Stimulated activated CD4-positive, alpha-beta T cell treated with anti-CD3 and anti-CD28 coated beads, Interleukin-1b, Interleukin-23, amount 100 ng/mL, for 48 hours (primary cell): ENCODE measurements around the gene MYH11.
"Not testable (repeated sequence)": the region's sequence is repeated elsewhere in the genome, so short reads cannot be mapped to it uniquely, and the experiment has no call there.

ENCODE experiments used
- DNase-seq: peaks from one replicate; pipeline ENCODE4 v3.0.0-alpha.2; 2020

Gene MYH11

DNA sequence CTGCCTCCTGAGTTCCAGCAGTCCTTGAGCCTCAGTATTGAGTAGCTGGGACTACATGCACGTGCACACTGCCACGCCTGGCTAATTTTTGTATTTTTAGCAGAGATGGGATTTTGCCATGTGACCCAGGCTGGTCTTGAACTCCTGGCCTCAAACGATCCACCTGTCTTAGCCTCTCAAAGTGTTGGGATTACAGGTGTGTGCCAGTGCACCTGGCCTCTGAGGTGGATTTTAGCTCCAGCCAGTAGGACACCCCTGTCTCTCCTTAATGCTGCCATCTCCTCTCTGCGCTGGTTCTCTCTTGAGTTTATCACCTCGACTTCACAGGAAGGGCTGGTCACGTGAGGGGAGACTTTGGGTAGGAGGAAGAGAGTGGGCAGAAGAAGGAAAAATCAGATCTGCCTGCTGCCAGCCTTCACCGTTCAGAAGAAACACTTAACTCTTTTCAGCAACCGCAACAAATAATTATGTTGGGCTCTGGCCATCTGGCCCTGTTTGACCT, 151.7 kb downstream of the MYH11 start:
- DNase-seq, result no peak

DNA sequence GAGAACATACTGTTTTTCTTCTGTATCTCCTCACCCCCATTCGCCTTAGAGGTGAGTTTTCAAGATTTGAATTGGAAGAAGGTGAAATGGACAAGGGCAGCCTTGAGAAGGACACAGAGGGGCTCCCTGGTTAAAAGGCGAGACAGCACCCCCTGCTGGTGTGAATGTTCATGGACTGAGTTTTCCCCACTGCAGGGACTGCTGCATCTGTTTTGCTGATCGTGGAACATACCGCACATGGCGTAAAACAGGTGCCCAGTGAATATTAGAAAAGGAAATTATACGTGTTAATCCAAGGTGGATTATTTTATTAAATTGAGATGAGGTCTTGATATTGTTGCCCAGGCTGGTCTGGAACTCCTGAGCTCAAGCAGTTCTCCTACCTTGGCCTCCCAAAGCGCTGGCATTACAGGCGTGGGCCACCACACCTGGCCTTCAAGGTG, 152.3 kb downstream of the MYH11 start:
- peak; percentile 69 for DNase-seq

DNA sequence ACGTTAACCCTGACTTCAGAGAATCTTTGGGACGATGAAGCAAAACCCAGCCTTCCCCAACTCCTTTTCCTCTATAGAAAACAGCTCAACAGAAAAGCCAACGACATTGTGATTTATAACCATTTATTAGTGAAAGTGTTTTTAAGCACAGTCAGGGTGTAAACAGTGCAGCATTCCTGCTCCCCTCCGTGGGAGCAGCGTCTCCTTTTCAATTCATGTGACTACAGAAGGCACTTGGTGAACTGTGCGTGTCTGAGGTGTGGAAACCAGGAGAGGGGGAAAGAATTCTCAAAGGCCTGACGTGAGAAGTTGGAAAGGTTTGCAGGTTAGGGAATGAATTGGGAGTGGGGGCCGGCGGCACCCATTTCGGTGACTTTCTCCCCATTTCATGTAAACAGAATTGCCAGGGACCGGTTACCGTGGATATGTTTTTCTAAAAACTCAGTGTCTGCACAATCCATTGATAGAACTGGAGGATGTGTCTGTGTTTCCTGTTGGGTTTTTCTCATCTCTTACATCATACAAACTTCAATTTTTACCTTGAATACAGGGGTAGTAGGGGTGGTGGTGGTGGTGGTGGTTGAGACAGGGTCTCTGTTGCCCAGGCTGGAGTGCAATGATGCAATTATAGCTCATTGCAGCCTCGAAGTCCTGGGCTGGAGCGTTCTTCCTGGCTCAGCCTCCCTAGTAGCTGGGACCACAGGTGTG, 153.6 kb downstream of the MYH11 start:
- no peak for DNase-seq

DNA sequence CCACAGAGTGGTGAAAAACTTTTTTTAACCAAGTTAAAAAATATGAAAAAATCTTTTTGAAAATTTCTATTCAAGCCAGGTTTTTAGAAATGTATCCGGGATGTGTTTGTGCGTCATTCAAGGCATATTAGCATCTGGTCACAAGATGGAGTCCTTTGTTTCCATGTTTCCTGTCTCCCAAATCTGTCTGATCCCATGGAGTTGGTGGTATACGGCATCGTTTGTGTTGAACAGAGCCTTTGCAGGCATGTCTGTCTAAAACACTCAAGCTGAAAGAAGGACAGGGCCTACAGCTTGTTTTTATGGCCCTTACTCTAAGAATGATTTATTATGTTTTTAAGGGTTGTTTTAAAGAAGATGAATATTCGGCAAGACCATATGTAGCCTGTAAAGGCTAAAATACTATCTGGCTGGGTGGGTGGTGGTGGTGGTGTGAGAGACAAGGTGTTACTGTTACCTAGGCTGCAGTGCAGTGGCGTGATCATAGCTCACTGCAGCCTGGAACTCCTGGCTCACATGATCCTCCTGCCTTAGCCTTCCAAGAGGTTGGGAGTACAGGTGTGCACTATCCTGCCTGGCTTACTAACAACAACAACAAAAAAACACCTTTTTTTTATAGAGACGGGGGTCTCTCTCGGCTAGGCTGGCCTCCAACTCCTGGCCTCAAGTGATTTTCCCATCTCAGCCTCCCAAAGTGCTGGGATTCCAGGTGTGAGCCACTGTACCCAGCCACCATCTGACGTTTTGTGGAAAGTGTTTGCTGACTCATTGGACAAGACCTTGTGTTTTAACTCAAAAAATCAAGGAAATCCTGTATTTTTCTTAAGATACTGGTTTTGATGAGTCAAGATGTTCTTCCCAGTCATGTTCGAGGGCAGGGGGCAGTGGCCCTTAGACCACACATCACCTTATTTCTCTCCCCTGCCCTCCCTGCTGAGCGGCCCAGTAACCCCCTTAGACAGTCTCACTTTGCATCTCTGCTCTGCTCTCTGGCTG, 154.6 kb downstream of the MYH11 start:
- no peak for DNase-seq

DNA sequence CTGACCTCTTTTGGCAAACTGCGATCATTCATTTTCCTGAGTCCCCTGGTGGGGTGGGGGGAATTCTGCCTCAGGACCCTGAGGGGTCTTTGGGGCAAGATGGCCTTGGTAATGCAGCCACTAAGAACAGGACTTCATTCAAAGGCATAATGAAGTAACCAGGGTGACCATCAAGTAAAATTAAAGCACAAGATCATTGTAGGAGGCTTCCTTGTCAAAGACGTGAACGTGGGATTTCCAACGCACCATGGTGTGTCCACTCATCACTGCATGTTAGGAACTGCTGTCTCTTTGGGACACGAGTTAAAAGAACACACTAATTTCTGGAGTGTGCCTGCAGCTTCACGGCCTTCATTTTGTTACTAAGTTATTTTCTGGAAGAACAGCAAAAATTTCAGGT, 155.5 kb downstream of the MYH11 start:
- DNase-seq, result no peak

DNA sequence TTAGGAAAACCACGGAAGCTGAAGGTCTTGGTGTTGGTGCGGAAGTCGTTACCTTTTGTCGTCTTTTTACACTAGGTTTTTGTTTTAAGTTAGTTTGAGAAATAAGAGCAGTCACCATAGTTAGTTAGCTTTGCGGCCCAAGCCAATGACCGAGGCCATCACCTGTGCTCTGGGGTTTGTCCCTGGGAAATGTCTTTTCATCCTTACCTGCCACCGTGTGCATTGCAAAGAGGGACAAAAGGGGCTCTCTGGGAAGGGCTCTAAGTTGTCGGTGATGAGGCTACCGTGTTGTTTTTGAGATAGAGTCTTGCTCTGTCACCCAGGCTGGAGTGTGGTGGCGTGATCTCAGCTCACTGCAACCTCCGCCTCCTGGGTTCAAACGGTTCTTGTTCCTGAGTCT, 157.0 kb downstream of the MYH11 start:
- DNase-seq, result no peak

DNA sequence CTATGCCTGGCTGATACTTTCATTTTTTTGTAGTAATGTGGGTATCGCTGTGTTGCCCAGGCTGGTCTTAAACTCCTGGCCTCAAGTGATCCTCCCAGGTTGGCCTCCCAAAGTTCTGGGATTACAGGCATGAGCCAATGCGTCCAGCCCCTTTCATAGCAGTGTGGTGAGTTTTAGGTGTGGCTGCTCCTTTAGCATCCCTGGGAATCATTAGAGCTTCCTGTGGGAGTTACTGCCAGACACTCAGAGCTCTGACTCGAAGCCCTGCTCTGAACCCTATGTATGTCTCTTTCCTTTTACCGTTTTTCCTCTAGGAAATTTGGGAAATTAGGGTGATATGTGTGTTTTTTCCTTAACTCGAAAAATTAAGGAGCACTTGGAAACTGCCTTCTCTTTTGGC, 162.3 kb downstream of the MYH11 start:
- no peak for DNase-seq

DNA sequence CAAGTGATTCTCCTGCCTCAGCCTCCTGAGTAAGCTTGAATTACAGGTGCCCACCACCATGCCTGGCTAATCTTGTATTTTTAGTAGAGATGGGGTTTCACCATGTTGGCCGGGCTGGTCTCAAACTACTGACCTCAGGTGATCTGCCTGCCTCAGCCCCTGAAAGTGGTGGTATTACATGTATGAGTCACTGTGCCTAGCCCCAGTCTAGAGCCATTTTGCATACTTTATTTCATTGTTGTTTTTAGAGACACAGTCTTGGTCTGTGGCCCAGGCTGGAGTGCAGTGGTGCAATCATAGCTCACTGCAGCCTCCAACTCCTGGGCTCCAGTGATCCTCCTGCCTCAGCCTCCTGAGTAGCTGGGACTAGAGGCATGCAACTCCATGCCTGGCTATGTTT, 164.3 kb downstream of the MYH11 start:
- not testable (repeated sequence) for DNase-seq

DNA sequence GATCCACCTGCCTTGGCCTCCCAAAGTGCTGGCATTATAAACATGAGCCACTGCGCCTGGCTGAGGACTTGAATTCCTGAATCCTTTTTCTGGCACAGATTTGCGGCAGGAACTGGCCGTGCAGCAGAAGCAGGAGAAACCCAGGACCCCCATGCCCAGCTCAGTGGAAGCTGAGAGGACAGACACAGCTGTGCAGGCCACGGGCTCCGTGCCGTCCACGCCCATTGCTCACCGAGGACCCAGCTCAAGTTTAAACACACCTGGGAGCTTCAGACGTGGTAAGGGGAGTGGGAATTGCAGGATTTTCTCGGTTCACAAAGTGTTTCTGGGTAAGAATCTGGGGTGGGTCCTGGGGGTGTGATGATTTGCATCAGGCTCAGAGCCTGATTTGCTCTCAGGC, 165.8 kb downstream of the MYH11 start:
- DNase-seq, result no peak

DNA sequence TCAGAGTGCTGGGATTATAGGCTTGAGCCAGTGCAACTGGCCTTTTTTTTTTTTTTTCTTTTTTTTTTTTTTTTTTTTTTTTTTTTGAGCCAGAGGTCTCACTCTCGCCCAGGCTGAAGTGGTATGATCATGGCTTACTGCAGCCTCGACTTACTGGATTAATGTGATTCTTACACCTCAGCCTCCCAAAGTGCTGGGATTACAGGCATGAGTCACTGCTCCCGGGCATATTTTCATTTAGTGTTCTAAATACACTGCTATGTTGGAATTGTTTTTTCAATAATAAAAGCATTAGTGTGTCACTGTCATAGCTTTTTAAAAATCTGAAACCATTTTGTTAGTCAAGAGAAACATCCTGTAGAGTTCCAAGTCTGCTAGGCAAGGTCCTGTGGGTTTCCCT, 166.5 kb downstream of the MYH11 start:
- no peak for DNase-seq

DNA sequence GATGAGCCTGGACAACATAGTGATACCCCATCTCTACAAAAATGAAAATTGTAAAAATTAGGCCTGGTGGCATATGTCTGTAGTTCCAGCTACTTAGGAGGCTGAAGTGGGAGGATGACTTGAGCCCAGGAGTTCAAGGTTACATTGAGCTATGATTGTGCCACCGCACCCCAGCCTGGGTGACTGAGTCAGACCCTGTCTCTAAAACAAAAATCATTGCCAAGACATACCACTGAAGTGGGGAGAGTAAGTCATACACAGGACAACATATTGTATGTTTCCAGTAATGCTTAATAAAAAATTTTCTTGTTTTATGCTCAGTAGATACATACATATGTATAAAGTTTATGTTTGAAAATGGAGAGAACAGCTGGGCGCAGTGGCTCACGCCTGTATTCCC, 167.5 kb downstream of the MYH11 start:
- DNase-seq, result no peak

DNA sequence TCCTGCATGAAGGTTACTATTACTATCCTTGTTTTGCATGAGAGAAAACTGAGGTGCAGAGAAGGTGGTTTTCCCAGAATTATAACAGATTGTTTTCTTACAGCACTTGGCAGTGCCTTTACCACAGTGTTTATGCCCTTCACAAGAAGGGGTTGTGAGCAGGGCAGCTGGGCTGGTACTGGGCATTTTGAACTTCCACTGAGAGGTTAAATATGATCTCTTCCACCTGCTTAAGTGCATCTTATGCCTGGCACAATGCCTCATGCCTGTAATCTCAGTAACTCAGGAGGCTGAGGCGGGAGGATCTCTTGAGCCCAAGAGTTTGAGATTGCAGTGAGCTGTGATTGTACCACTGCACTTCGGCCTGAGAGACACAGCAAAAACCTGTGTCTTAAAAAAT, 170.5 kb downstream of the MYH11 start:
- DNase-seq, result no peak

DNA sequence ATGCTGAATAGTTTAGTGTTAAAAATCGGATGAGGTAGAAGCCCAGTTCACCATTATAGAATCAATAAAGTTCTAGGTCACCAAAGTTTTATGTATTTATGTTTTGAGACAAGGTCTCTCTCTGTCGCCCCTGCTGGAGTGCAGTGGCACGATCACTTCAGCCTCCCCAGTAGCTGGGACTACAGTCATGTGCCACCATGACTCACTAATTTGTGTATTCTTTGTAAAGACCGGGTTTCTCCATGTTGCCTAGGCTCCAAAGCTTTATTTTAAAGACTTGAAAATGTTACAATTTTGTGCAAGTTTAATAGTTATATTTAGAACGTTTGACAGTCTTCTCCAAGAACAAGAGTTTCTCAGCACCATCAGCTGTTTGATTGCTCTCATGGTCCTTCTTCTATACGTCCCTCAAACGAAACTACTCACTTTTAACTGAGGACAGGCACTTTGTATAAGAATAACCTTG, 174.7 kb downstream of the MYH11 start:
- DNase-seq, result peak; percentile 61

DNA sequence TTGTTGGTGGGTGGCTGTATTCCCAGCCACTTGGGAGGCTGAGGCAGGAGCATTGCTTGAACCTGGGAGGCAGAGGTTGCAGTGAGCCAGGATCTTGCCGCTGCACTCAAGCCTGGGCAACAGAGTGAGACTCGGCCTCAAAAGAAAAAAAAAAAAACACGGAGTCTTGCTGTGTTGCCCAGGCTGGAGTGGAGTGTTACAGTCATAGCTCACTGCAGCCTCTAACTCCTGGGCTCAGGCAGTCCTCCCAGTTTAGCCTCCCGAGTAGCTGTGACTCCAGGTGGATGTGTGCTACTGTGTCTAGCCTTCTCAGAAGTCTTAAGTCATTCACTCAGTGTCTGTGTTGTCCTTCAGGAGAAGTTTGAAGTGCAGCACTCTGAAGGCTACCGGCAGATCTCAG, 179.4 kb downstream of the MYH11 start:
- no peak for DNase-seq

DNA sequence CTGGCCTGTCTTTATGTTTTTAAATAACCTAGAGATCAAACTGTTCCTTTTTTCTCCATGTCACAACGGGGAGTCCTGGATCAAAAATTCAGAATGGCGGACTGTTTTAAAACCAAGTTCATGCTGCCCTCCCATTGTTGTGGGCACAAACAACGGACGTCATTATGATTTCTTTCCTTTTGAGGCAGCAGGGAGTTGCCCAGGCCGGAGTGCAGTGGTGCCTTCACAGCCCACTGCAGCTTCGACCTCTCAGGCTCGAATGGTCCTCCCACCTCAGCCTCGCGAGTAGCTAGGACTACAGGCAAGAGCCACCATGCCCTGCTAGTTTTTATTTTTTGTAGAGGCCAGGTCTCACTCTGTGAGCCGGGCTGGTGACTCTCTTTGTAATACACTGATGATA, 180.3 kb downstream of the MYH11 start:
- DNase-seq, result no peak

DNA sequence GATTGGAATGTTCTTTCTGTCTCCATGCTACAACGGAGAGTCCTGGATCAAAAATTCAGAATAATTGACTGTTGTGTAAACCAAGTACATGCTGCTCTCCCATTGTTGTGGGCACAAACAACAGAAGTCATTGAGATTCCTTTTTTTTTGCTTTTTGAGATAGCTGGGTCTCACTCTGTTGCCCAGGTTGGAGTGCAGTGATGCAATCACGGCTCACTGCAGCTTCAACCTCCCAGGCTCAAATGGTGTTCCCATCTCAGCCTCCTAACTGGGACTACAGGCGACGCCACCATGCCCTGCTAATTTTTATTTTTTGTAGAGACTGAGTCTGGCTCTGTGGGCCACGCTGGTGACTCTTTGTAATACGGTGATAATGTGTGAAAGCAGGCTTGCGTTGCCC, 182.3 kb downstream of the MYH11 start:
- no peak for DNase-seq

DNA sequence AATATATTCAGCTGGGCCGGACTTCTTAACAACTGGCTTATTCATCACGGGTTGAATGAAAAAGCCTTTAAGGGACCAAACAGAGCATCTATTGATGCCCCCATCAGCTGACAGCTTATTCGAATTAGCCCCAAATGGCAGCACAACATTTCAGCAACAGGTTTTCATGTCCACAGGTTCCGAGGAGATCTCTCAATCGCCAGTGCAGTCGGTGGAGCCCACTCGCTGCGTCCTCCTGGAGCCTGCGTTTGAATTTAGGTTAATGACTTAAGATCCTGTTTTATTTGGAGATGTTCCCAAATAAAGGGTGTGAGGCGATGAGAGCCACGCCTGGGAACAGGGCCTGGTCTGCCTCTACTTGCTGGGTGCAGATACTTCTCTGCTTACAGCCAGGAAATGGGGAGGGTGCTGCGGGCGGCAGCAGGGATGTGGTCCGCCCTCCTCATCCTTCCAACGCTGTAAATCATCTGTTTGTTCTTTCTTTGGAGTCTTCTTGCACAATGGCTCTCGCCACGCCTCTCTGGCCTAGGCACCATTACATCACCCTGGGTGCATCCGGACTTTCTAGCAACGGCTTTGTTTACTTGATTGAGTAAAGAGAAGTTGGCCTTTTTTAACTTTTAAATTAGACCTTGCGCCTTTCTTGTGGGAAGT, 184.2 kb downstream of the MYH11 start:
- DNase-seq, result peak; percentile 46

DNA sequence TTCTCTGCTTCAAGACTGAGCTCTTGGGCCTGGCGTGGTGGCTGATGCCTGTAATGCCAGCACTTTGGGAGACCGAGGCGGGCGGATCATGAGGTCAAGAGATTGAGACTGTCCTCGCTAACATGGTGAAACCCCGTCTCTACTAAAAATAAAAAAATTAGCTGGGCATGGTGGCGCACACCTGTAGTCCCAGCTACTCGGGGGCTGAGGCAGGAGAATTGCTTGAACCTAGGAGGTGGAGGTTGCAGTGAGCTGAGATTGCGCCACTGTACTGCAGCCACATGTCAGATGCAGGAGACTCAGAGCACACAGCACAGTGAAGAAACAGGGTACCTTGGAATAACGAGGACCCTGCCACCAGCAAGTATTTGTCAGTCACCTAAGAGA, 184.7 kb downstream of the MYH11 start:
- DNase-seq, result not testable (repeated sequence)

DNA sequence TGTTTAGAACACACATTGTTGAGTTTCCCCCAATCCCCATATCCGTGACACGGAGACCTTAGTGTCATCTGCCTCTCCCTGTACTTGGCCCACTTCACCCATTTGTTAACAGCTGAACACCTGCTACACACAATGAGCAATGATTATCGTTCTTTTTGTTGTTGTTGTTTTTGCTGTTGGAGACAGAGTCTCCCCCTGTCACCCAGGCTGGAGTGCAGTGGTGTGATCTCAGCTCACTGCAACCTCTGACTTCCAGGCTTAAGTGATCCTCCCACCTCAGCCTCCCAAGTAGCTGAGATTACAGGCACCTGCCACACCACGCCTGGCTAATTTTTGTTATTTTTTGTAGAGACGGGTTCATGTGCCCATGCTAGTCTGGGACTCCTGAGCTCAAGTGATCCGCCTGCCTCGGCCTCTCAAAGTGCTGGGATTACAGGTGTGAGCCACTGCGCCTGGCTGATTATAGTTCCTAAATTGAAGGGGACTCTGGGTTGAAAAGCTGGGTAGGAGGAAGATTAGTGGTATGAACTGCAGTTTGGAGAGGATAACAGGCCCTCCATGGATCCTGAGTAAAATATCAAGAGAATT, 185.2 kb downstream of the MYH11 start:
- no peak for DNase-seq

DNA sequence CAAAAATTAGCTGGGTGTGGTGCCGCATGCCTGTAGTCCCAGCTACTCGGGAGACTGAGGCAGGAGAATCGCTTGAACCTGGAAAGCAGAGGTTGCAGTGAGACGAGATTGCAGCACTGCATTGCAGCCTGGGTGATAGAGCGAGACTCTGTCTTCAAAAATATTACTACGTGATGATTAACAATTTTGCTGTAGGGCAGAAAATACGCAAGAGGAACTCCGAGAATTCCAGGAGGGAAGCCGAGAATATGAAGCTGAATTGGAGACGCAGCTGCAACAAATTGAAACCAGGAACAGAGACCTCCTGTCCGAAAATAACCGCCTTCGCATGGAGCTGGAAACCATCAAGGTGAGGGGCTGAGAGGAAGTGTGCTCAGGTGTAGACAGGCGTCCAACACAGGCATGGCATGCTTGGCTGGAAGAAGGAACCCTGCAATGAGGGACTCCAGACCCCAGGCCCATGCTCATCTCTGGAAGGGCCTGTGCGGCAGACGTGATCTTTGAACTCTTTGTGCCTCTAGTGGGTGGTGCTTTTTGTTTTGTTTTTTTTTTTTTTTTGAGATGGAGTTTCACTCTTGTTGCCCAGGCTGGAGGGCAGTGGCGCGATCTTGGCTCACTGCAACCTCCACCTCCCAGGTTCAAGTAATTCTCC, 189.6 kb downstream of the MYH11 start:
- DNase-seq, result no peak

DNA sequence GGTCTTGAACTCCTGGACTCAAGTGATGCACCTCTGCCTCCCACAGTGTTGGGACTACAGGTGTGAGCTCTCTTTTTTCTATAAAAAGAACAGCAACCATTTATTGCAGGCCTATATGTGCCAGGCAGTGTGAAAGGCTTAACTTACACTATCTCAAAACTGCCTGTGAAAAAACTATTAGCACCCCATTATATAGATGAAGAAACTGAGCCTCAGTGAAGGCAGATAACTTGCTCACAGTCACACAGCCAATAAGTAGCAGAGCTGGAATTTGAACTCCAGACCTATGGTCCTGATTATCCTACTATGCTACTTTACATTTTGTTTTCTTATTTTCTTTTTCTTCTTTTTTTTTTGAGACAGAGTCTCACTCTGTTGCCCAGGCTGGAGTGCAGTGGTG, 191.7 kb downstream of the MYH11 start:
- DNase-seq, result no peak

DNA sequence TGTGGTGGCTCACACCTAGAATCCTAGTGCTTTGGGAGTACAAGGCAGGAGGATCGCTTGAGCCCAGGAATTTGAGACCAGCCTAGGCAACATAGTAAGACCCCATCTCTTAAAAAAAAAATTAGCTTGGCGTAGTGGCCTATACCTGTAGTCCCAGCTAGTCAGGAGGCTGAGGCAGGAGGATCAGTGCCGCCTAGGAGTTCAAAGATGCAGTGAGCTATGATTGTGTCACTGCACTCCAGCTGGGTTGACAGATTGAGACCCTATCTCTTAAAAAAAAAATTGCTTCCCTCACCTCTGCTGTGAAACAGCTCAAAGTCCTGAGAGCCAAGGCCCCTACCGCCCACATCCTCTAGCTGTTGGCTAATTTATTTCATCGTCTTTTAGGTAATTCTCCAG, 196.6 kb downstream of the MYH11 start:
- DNase-seq, result no peak
